PC-3 (cell line): ENCODE results near the gene PPM1L. TPM values are rescaled to one million over a fixed set of nuclear protein-coding genes. Genes with fewer than 3 reads are reported as not detected.

ENCODE experiments used
- ATAC-seq: fragments of 200-7000 bp; cut with Tn5 transposase; 2 replicates; pipeline ENCODE4 v1.9.1; 2020; ENCODE audit warnings: mild to moderate bottlenecking, moderate library complexity
- BruUV-seq: library from RNA; stranded (reverse); fragments of 400-500 nt; replicated peaks from 2 replicates; lab custom pipeline; 2021; lab: Mats Ljungman, UMichigan
- CTCF ChIA-PET: fragments of 300-600 bp; sonication (Branson Sonifier 250); formaldehyde crosslinking; loops from one replicate; lab custom pipeline; 2022; ENCODE audit warnings: antibody characterized with exemption; lab: Charles Lee
- POLR2A ChIA-PET: fragments of 300-600 bp; sonication (Branson Sonifier 250); formaldehyde crosslinking; loops from one replicate; lab custom pipeline; 2022; ENCODE audit warnings: antibody characterized with exemption; ENCODE audit not compliant: unreplicated experiment; lab: Charles Lee
- DNase-seq: peaks from one replicate; pipeline ENCODE4 v3.0.0-alpha.2; 2015
- H2AFZ ChIP-seq: fragments of 300-600 bp; sonication (generic); 2 replicates; pipeline ENCODE4 v1.6.0; 2016; ENCODE audit warnings: antibody characterized with exemption, low read length
- H3F3A ChIP-seq: fragments of 300-600 bp; sonication (generic); one replicate; pipeline ENCODE4 v1.6.0; 2017; ENCODE audit warnings: antibody characterized with exemption, low read length, control low read depth, mild to moderate bottlenecking; ENCODE audit not compliant: unreplicated experiment
- H3K27ac ChIP-seq: fragments of 300-600 bp; sonication (generic); 2 replicates; pipeline ENCODE4 v1.5.1; 2016; ENCODE audit warnings: mild to moderate bottlenecking, low read length
- H3K27me3 ChIP-seq: fragments of 300-600 bp; sonication (generic); 2 replicates; pipeline ENCODE4 v1.6.1; 2016; ENCODE audit warnings: low read length, mixed read lengths
- H3K36me3 ChIP-seq: fragments of 300-600 bp; sonication (generic); 2 replicates; pipeline ENCODE4 v1.6.1; 2016; ENCODE audit warnings: low read depth, mixed run types, low read length, mixed read lengths
- H3K4me1 ChIP-seq: fragments of 300-600 bp; sonication (generic); 2 replicates; pipeline ENCODE4 v1.5.1; 2016; ENCODE audit warnings: low read length; ENCODE audit not compliant: insufficient read depth
- H3K4me2 ChIP-seq: fragments of 300-600 bp; sonication (generic); 2 replicates; pipeline ENCODE4 v1.6.0; 2016; ENCODE audit warnings: low read length
- H3K4me3 ChIP-seq: fragments of 300-600 bp; sonication (generic); 2 replicates; pipeline ENCODE4 v1.5.1; 2016; ENCODE audit warnings: mild to moderate bottlenecking, low read length, mixed read lengths
- H3K79me2 ChIP-seq: fragments of 300-600 bp; sonication (generic); 2 replicates; pipeline ENCODE4 v1.6.1; 2017; ENCODE audit warnings: low read length, mixed read lengths
- H3K9ac ChIP-seq: fragments of 300-600 bp; sonication (generic); 2 replicates; pipeline ENCODE4 v1.6.0; 2016; ENCODE audit warnings: mild to moderate bottlenecking, low read length
- H3K9me2 ChIP-seq: fragments of 300-600 bp; sonication (generic); replicated peaks from 2 replicates; pipeline ENCODE4 v1.6.1; 2016; ENCODE audit warnings: mixed run types, low read length, mixed read lengths
- H3K9me3 ChIP-seq: fragments of 300-600 bp; sonication (generic); 2 replicates; pipeline ENCODE4 v1.6.1; 2016; ENCODE audit warnings: low read length, mixed read lengths
- H4K20me1 ChIP-seq: fragments of 300-600 bp; sonication (generic); 2 replicates; pipeline ENCODE4 v1.6.1; 2016; ENCODE audit warnings: low read length, mixed read lengths
- CTCF ChIP-seq: fragments of 300-600 bp; sonication (generic); conservative IDR thresholded peaks from 2 replicates; pipeline ENCODE4 v1.5.1; 2017; ENCODE audit warnings: antibody characterized with exemption, low read depth, mild to moderate bottlenecking, low read length
- EZH2 ChIP-seq: fragments of 300-600 bp; sonication (generic); IDR thresholded peaks from one replicate; pipeline ENCODE4 v1.6.1; 2017; ENCODE audit warnings: antibody characterized with exemption, mild to moderate bottlenecking, low read length; ENCODE audit not compliant: unreplicated experiment
- EZH2phosphoT487 ChIP-seq: fragments of 300-600 bp; sonication (generic); IDR thresholded peaks from 2 replicates; pipeline ENCODE4 v1.6.1; 2018; ENCODE audit warnings: mild to moderate bottlenecking, antibody characterized with exemption, low read length, borderline replicate concordance
- intact Hi-C: fragments of 100-400 bp; cut with micrococcal nuclease; formaldehyde crosslinking; loops from 2 replicates; pipeline ENCODE4 v1.9.0; 2023
- total RNA-seq: library from RNA; depleted of rRNA; stranded (reverse); fragments of >200 nt; gene quantifications from 2 replicates; pipeline ENCODE4 v1.2.3, GENCODE V29; 2014

The PPM1L gene
- total RNA-seq, 1 experiment from 2014 or later, result 7.0 TPM

GRCh38 chr3:160758929-160759577, 3.0 kb downstream of the PPM1L start:
- Histone ChIP-seq H3K27ac (no peak overlapping the region), H3K9ac (no peak overlapping the region), H3K4me3 (no peak overlapping the region), H3K36me3 (no peaks in the 10 kb centered on the region), H3K4me2 (no peak overlapping the region), H3K9me2 (no peaks in the 10 kb centered on the region), H3K4me1 (peaks cover 2% of the 10 kb centered on the region; the same call in 1 of the 2 replicates), H3K79me2 (no peaks in the 10 kb centered on the region), H3K27me3 (no peaks in the 10 kb centered on the region), H4K20me1 (no peaks in the 10 kb centered on the region), H2AFZ (no peak overlapping the region), H3K9me3 (no peaks in the 10 kb centered on the region), H3F3A (no peaks in the 10 kb centered on the region)
- BruUV-seq, result no TSS peak
- ChIA-PET CTCF (interaction anchor here (0.7 to 1.0 kb wide), 2 partner anchors 103 to 182 kb away, joined by 3 to 4 read pairs; no protein-coding TSS in a partner anchor), POLR2A (no interaction called here)
- no peak for ATAC-seq
- DNase-seq, result no peak
- intact Hi-C loops, result loop anchor here (5.0 kb wide), 3 partner anchors 52 to 183 kb away; no protein-coding TSS in a partner anchor
- TF ChIP-seq CTCF (peak; percentile 26; the same call in 1 of the 2 replicates), EZH2phosphoT487 (no peak), EZH2 (no peak)

GRCh38 chr3:160763073-160763472, 7.0 kb downstream of the PPM1L start:
- POLR2A ChIA-PET, result no interaction called here
- Histone ChIP-seq H3K27ac (no peak overlapping the region), H3K79me2 (no peaks in the 10 kb centered on the region), H3K4me1 (no peaks in the 10 kb centered on the region), H4K20me1 (no peaks in the 10 kb centered on the region), H3F3A (no peaks in the 10 kb centered on the region), H3K4me2 (no peak overlapping the region), H3K9ac (no peak overlapping the region), H3K4me3 (no peak overlapping the region), H3K9me3 (no peaks in the 10 kb centered on the region), H2AFZ (no peak overlapping the region), H3K27me3 (no peaks in the 10 kb centered on the region), H3K36me3 (no peaks in the 10 kb centered on the region), H3K9me2 (no peaks in the 10 kb centered on the region)
- DNase-seq, result no peak
- intact Hi-C loops, result no loop called here
- CTCF ChIA-PET, result no interaction called here
- no peak for ATAC-seq
- BruUV-seq, result no TSS peak
- TF ChIP-seq CTCF, result no peak
- no peak for TF ChIP-seq EZH2
- no peak for TF ChIP-seq EZH2phosphoT487

- Histone ChIP-seq H3K9ac (no peak overlapping the region), H3K9me2 (no peaks in the 10 kb centered on the region), H3K4me3 (no peak overlapping the region), H3K27me3 (no peaks in the 10 kb centered on the region), H3F3A (no peaks in the 10 kb centered on the region), H2AFZ (no peak overlapping the region), H3K4me2 (no peak overlapping the region), H3K4me1 (no peaks in the 10 kb centered on the region), H4K20me1 (no peaks in the 10 kb centered on the region), H3K27ac (no peak overlapping the region), H3K9me3 (no peaks in the 10 kb centered on the region), H3K79me2 (no peaks in the 10 kb centered on the region), H3K36me3 (no peaks in the 10 kb centered on the region)
- ATAC-seq (no peak), DNase-seq (no peak)
- intact Hi-C loops, result no loop called here
- ChIA-PET POLR2A (no interaction called here), CTCF (no interaction called here)
- no TSS peak for BruUV-seq
- TF ChIP-seq EZH2 (no peak), EZH2phosphoT487 (no peak), CTCF (no peak)
These were observed 9.2 kb downstream of the PPM1L start for GRCh38 chr3:160765211-160765610.
